ENCODE data around the gene AIG1.
"Not testable (repeated sequence)": the region's sequence is repeated elsewhere in the genome, so short reads cannot be mapped to it uniquely, and the experiment has no call there.

The AIG1 gene

GRCh38 chr6:143276436-143276835 is 215.7 kb downstream of the AIG1 start:
- DNase-seq (ENCODE audit: low spot score), result no peak

- DNase-seq (ENCODE audit: low spot score), result peak; percentile 37
Measured at GRCh38 chr6:143279385-143279784, 218.7 kb downstream of the AIG1 start.

GRCh38 chr6:143283887-143284645 is 223.4 kb downstream of the AIG1 start:
- DNase-seq (ENCODE audit: low spot score), result no peak

GRCh38 chr6:143286251-143286795 is 225.6 kb downstream of the AIG1 start:
- DNase-seq (ENCODE audit: low spot score), result no peak

- no peak for DNase-seq (ENCODE audit: low spot score)
Measured at GRCh38 chr6:143288923-143289322, 228.2 kb downstream of the AIG1 start.

- no peak for DNase-seq (ENCODE audit: low spot score)
Measured at GRCh38 chr6:143290206-143290605, 229.5 kb downstream of the AIG1 start.

- DNase-seq (ENCODE audit: low spot score), result no peak
Measured at GRCh38 chr6:143293523-143293922, 232.8 kb downstream of the AIG1 start.

GRCh38 chr6:143294265-143294860 is 233.7 kb downstream of the AIG1 start:
- no peak for DNase-seq (ENCODE audit: low spot score)

GRCh38 chr6:143295932-143296331 is 235.2 kb downstream of the AIG1 start:
- DNase-seq (ENCODE audit: low spot score), result no peak

- no peak for DNase-seq (ENCODE audit: low spot score)
Measured at GRCh38 chr6:143298071-143298470, 237.4 kb downstream of the AIG1 start.

GRCh38 chr6:143299253-143300166 is 238.8 kb downstream of the AIG1 start:
- DNase-seq (ENCODE audit: low spot score), result no peak

- DNase-seq (ENCODE audit: low spot score), result no peak
Measured at GRCh38 chr6:143301188-143301587, 240.5 kb downstream of the AIG1 start.

GRCh38 chr6:143307760-143308159 is 247.1 kb downstream of the AIG1 start:
- DNase-seq (ENCODE audit: low spot score), result not testable (repeated sequence)

GRCh38 chr6:143313163-143313562 is 252.5 kb downstream of the AIG1 start:
- DNase-seq (ENCODE audit: low spot score), result no peak

- DNase-seq (ENCODE audit: low spot score), result no peak
Measured at GRCh38 chr6:143321491-143322086, 260.9 kb downstream of the AIG1 start.

GRCh38 chr6:143322386-143322785 is 261.7 kb downstream of the AIG1 start:
- DNase-seq (ENCODE audit: low spot score), result no peak

GRCh38 chr6:143323729-143324470 is 263.2 kb downstream of the AIG1 start:
- DNase-seq (ENCODE audit: low spot score), result no peak

- DNase-seq (ENCODE audit: low spot score), result no peak
Measured at GRCh38 chr6:143325379-143326140, 264.9 kb downstream of the AIG1 start.

- no peak for DNase-seq (ENCODE audit: low spot score)
Measured at GRCh38 chr6:143328876-143329275, 268.2 kb downstream of the AIG1 start.

- no peak for DNase-seq (ENCODE audit: low spot score)
Measured at GRCh38 chr6:143329323-143329722, 268.6 kb downstream of the AIG1 start.

- DNase-seq (ENCODE audit: low spot score), result no peak
Measured at GRCh38 chr6:143331362-143331761, 270.7 kb downstream of the AIG1 start.
